GM23248 (cell line): ENCODE data around the gene ADGRD1.

Source experiments
- EZH2 ChIP-seq: fragments of 200-600 bp; sonication (generic); IDR thresholded peaks from 2 replicates; pipeline ENCODE4 v1.6.1; 2018; ENCODE audit warnings: antibody characterized with exemption, mild to moderate bottlenecking; ENCODE audit not compliant: insufficient read depth, poor library complexity, severe bottlenecking
- EZH2phosphoT487 ChIP-seq: fragments of 200-600 bp; sonication (generic); IDR thresholded peaks from 2 replicates; pipeline ENCODE4 v1.6.1; 2018; ENCODE audit warnings: antibody characterized with exemption, moderate library complexity, mild to moderate bottlenecking, low read depth; ENCODE audit not compliant: insufficient read depth

GRCh38 chr12:130958557-130959140 lies 4.9 kb downstream of the ADGRD1 start:
- TF ChIP-seq EZH2phosphoT487 (no peak), EZH2 (no peak)
